Fibroblast of gingiva (primary cell): ENCODE measurements around the gene CENPT.

Experiments
- DNase-seq: peaks from one replicate; pipeline ENCODE4 v3.0.0-alpha.2; 2011; ENCODE audit warnings: low read depth

The CENPT gene

DNA sequence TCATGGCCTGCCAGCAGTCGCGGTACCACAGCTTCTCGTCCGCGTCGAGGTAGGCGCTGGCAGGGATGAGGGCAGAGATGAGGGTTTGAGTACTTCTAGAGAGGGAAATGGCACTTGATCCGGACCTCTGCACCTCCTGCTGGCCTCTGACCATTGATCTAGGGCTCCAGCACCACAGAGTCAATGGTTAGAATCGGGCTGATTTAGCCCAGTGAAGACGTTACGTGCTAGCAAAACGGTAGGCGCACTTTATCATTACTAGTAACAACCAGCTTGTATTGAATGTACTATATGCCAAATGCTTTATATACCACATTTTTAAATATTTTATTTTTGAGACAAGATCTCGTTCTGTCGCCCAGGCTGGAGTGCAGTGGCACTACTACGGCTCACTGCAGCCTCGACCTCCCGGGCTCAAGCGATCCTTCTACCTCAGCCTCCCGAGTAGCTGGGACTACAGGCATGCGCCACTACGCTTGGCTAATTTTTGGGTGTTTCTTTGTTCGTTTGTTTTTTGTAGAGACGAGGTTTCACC is 40.3 kb downstream of the CENPT start:
- DNase-seq: no peak

DNA sequence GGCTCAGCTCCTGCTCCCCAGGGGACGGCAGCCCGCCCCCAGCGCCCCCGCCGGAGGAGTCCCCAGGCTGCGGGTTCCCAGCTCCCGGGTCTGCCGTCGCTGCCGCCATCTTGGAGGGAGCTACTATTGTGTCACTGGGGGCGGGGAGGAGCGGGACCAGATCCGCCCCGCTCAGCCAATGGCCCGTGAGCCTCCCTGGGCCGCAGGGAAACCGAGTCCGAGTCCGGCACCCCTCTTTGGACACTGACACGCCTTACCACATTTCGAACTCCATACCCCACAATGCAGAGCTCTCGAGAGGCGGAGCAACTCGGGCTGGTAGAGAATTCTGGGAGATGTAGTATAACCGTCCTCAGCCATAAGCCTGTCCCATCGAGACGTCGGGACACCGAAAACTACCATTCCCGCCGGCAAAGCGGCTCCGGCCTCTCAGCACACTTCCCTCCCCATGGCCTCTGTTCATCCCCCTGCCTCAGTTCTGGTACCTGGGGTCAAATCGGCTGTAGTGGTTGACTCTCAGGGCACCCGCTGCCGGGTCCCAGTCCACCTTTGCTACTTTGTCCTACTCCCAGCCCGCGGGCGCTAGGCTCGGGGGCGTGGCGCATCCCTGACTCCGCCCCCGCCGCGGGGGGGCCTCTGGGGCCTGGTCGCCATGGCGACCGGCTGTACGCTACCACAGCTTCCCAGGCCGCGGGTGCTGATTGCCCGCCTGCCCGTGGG is 40.9 kb downstream of the CENPT start, which contains the start of the genes RANBP10 and TSNAXIP1:
Gene RANBP10 (minus strand): TSS at position 133 of the 720 bp plus-strand sequence. CDS start 24 bp downstream, at position 109.
Gene TSNAXIP1 (plus strand): TSS at position 462 of the 720 bp plus-strand sequence. CDS start 261 bp downstream, outside the sequence.
- peak; percentile 99 for DNase-seq

GRCh38 chr16:67805718-67806427 is 41.6 kb downstream of the CENPT start:
- no peak for DNase-seq

GRCh38 chr16:67804853-67805542 is 42.5 kb downstream of the CENPT start:
- DNase-seq: no peak

DNA sequence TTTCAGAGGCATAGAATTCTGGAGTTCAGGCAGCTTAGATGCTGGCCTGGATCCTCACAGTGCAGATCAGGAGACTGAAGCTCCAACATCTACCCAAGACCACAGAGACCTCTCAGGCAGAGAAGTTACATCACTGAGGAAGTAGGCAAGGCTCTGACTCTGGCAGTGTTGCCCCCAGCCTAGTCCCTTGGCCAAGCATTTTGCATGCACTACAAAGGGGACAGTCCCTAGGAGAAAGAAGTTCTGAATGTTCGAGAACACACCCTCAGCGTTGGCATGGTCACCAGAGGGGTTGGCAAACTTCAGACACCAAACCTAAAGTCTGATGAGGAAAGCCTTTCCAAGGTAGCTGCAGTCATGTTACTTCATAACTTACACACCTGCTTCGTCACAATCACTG is 43.6 kb downstream of the CENPT start:
- DNase-seq: no peak

DNA sequence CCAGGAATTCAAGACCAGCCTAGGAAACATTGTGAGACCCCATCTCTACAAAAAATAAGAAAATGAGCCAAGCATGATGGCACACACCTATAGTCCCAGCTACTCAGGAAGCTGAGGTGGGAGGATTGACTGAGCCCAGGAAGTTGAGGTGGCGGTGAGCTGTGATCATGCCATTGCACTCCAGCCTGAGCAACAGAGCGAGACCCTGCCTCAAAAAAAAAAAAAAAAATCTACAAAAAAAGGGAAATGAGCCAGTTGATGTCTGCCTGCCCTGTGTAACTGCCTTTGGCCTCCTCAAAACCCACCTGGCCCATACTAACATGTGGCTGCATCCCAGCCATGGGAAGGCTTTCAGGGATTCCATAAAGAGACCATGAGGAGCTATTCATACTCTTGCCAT is 45.6 kb downstream of the CENPT start:
- DNase-seq: no peak

- no peak for DNase-seq
Measured at GRCh38 chr16:67801241-67801640, 46.3 kb downstream of the CENPT start.

DNA sequence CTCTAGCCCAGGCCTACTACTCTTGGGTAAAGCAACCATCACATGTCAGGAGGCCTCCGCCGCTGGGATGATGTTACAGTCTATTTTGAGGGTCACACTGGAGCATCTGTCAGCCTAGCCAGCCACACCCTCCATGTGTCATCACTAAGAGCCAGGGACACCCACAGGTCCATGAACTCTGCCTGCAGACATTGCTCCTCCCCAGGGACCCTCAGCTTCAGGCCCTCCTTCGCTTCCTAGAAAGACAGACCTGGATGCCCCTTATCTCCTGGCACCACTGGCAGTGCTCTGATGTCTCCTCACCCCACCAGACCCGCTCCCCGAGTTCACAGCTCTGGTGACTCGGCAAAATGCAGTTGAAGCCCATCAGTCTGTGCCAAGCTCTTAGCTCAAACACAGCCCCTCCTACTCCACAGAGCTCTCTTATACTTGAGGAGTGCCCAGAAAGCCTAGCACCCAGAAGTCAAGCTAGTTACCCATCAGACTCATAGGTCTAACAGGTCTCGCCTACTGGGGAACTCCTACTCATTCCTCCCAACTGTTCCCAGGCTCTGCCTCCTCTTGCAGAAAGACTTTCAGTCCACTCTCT is 47.1 kb downstream of the CENPT start:
- DNase-seq: no peak

- no peak for DNase-seq
Measured at GRCh38 chr16:67796099-67796718, 51.3 kb downstream of the CENPT start.

DNA sequence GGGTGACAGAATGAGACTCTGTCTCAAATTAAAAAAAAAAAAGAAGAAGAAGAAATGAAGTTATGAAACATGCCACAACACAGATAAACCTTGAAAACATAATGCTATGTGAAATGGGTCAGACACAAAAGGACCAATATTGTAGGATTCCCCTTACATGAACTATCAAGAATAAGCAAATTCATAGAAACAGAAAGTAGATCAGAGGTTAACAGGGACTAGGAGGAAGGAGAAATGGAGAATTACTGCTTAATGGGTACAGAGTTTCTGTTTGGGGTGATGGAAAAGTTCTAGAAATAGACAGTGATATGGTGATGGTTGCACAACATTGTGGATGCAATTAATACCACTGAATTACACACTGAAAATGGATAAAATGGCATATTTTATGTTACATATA is 57.4 kb downstream of the CENPT start:
- DNase-seq: no peak

DNA sequence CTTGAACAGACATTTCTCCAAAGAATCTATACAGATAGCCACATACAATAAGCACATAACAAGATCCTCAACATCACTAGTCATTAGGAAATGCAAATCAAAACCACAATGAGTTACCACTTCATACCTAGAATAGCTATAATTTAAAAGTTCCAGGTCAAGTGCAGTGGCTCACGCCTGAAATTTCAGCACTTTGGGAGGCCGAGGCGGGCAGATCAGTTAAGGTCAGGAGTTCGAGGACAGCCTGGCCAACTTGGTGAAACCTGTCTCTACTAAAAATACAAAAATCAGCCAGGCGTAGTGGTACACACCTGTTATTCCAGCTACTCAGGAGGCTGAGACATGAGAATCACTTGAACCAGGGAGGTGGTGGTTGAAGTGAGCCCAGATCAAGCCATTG is 61.0 kb downstream of the CENPT start:
- no peak for DNase-seq

- DNase-seq: no peak
Measured at GRCh38 chr16:67783353-67783725, 64.2 kb downstream of the CENPT start.

DNA sequence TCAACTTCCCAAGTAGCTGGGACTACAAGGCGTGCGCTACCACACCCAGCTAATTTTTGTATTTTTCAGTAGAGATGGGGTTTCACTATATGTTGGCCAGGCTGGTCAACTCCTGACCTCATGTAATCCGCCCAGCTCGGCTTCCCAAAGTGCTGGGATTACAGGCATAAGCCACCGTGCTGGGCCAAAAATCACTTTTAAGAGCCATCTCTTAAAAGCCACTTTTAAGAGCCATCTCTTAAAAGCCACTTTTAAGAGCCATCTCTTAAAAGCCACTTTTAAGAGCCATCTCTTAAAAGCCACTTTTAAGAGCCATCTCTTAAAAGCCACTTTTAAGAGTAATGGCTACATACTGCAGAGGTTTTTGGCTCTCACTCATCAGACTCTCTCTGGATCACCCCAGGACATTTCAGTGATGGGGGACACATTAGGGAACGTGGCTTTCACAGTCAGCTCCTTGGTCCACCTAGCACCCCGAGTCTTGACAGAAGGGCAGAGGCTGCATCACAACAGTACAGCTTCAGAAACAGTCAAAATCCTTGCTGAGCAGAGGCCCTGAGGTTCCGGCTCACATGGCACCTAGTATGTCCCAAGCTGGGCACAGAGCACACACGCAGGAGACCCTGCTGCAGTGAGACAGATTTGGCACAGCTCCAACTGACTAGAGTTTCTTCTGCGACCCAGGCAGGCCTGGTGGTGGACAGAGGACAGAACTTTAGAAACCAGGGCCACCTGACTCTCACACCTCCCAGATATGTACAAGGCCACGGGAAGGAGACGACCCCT is 64.7 kb downstream of the CENPT start:
- DNase-seq: no peak

GRCh38 chr16:67781565-67781921 is 66.0 kb downstream of the CENPT start:
- no peak for DNase-seq

DNA sequence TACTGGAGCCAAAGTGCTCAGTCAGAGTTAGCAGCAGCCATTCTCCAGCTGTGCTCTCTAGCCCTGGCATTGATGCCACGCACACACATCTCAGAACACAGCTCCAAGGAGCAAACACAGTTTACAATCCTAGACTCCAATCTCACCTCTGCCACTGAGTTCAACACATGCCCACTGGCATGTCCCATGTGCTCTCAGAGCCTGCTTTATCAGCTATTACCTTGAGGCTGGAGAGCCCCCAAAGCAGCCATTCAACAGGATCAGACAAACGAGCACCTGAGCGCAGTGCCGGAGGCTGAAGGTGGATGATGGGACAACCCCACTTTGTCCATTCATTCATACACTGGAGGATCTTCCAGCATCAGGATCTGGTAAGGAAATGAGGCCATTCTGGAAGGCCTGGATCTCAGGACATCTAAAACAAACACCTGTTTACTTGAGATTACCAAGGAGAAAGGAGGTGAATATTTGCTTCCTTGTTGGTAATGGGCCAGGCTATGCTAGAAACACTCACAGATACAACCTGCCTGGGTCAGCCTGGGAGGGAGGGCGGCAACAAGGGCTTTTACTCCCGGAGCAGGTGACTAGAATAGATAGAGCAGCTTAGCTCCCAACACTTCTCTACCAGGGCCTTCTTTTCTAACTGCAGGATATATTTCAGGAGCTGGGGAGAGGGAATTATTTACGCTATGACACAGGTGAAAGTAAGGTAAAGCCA is 66.5 kb downstream of the CENPT start:
- DNase-seq: no peak

GRCh38 chr16:67779256-67780014 is 68.1 kb downstream of the CENPT start:
- DNase-seq: no peak
